Ovary (tissue), 9 donors: ENCODE data around the gene LGR6. TPM values are rescaled to one million over a fixed set of nuclear protein-coding genes. Genes with fewer than 3 reads are reported as not detected.

Experiments
- DNase-seq, 5 donors: peaks; one replicate each; pipeline ENCODE4 v3.0.0-alpha.2; 2019 to 2020
- H3K27ac ChIP-seq, 2 donors: fragments of 200-600 bp; one replicate each; pipeline versions ENCODE4 v1.5.1 to v1.8.0; 2019 to 2022
- H3K27me3 ChIP-seq: fragments of 200-600 bp; one replicate; pipeline ENCODE4 v1.8.0; 2022
- H3K36me3 ChIP-seq: fragments of 200-600 bp; sonication (generic); one replicate; pipeline ENCODE4 v1.5.1; 2019
- H3K4me1 ChIP-seq: one replicate; pipeline ENCODE4 v1.8.1; 2013; ENCODE audit warnings: mild to moderate bottlenecking, moderate library complexity; ENCODE audit not compliant: insufficient read depth
- H3K4me3 ChIP-seq: fragments of 200-600 bp; sonication (generic); one replicate; pipeline ENCODE4 v1.5.1; 2017
- H3K9me3 ChIP-seq, 2 donors: fragments of 200-600 bp in 1 of 2; sonication (generic) in 1 of 2; one replicate each; pipeline versions ENCODE4 v1.5.1 to v1.8.1; 2013 to 2019; ENCODE audit warnings: mild to moderate bottlenecking in 1 of 2, moderate library complexity in 1 of 2
- CTCF ChIP-seq, 3 donors: fragments of 450-650 bp in 2 of 3; fragments of 200-600 bp in 1 of 3; IDR thresholded peaks; one replicate each; pipeline versions ENCODE4 v1.5.1 to v1.8.0; 2016 to 2022; ENCODE audit warnings: antibody characterized with exemption in 3 of 3, mild to moderate bottlenecking in 1 of 3
- EP300 ChIP-seq: sonication (generic); formaldehyde crosslinking; IDR thresholded peaks from one replicate; pipeline ENCODE4 v1.6.1; 2017; ENCODE audit warnings: antibody characterized with exemption
- POLR2A ChIP-seq: fragments of 450-650 bp; IDR thresholded peaks from one replicate; pipeline ENCODE4 v1.6.1; 2017; ENCODE audit warnings: antibody characterized with exemption, mild to moderate bottlenecking, moderate library complexity
- WGBS, 3 donors: extraction: QIAGEN DNeasy Blood & Tissue Kit in 1 of 3; methylation state at CpG; one replicate each; pipeline versions ENCODE4 v1.1.5 to v1.1.7; 2013 to 2017; 5-methylcytosine and 5-hydroxymethylcytosine counted together
- intact Hi-C, 4 donors: fragments of 100-400 bp; cut with DNase I; formaldehyde crosslinking; loops; one replicate each; pipeline versions ENCODE4 v1.11.0 to v1.15.1; 2022 to 2023
- polyA plus RNA-seq, 2 donors: library from polyadenylated mRNA; stranded (reverse); fragments of 200-250 nt in 1 of 2; fragments of 350-450 nt in 1 of 2; fragmentation: Illumina TruSeq in 1 of 2; extraction: RNeasy Lipid Tissue Mini Kit (QIAGEN cat#74804) in 1 of 2; gene quantifications; one replicate each; pipeline ENCODE4 v1.2.3, GENCODE V29; 2013 to 2014
- total RNA-seq, 7 donors: library from RNA; depleted of rRNA in 2 of 7; stranded (reverse); fragments of >200 nt in 2 of 7; fragmentation: NEBNext Ultra II Directional in 3 of 7; extraction: Animal tissue kit (Norgen Biotek cat#: 25700) in 3 of 7; gene quantifications; one replicate each; pipeline versions ENCODE4 v1.1.0 to v1.2.4, GENCODE V29; 2016 to 2023
- donor health status: DM: no; HTN: no; CAD: no; lungs with moderate emphysema.
- donor health status: DM: no; HTN: no; CAD: no.
- donor health status: Bipolar disorder and iron deficiency.
- donor health status: DM: yes; HTN: yes; CAD: no.
- donor health status: DM: no; HTN: no; CAD: no.
- donor health status: DM: yes; HTN: yes; CAD: no.

LGR6 gene
- total and polyA plus RNA-seq, 9 donors = 0.24 to 12.4 (median 1.4) TPM

- H3K27me3 ChIP-seq = no peaks in the 10 kb centered on the region
- TF ChIP-seq EP300 (no peak), POLR2A (no peak), CTCF (IDR thresholded peaks at IDR 0.05) (no peak)
- 29 to 56% (median 40%) methylated on average over 2 of the region's 2 CpGs for WGBS, 3 donors
- DNase-seq = no peak
- no peaks in the 10 kb centered on the region for H3K9me3 ChIP-seq
- no peak overlapping the region for H3K27ac ChIP-seq
- H3K4me1 ChIP-seq = no peaks in the 10 kb centered on the region
- no peaks in the 10 kb centered on the region for H3K36me3 ChIP-seq
- intact Hi-C loops = no loop called here
- no peak overlapping the region for H3K4me3 ChIP-seq
Measured at GRCh38 chr1:202279806-202280205, 86.2 kb downstream of the LGR6 start.

- Histone ChIP-seq H3K27me3 (no peaks in the 10 kb centered on the region), H3K9me3 (no peaks in the 10 kb centered on the region), H3K4me3 (no peak overlapping the region), H3K36me3 (no peaks in the 10 kb centered on the region), H3K4me1 (no peaks in the 10 kb centered on the region), H3K27ac (no peak overlapping the region)
- intact Hi-C loops = no loop called here
- TF ChIP-seq CTCF (IDR thresholded peaks at IDR 0.05) (no peak), POLR2A (no peak), EP300 (no peak)
- peak in 1 of 5 donors; percentile 0 for DNase-seq
- 86 to 88% (median 88%) methylated on average over 7 of the region's 7 CpGs for WGBS, 3 donors
Measured at GRCh38 chr1:202280595-202280994, 87.0 kb downstream of the LGR6 start.

GRCh38 chr1:202281316-202282024, 87.9 kb downstream of the LGR6 start:
- no peak for TF ChIP-seq CTCF (IDR thresholded peaks at IDR 0.05)
- TF ChIP-seq EP300 = no peak
- no peak for TF ChIP-seq POLR2A
- no peak overlapping the region for H3K27ac ChIP-seq
- peak in 1 of 5 donors; percentile 4 for DNase-seq
- H3K9me3 ChIP-seq = no peaks in the 10 kb centered on the region
- no peaks in the 10 kb centered on the region for H3K27me3 ChIP-seq
- no peaks in the 10 kb centered on the region for H3K36me3 ChIP-seq
- intact Hi-C loops = no loop called here
- H3K4me3 ChIP-seq = no peak overlapping the region
- 14 to 38% (median 29%) methylated on average over 5 of the region's 5 CpGs for whole genome bisulfite sequencing, 3 donors
- H3K4me1 ChIP-seq = no peaks in the 10 kb centered on the region

GRCh38 chr1:202282025-202282371, 88.4 kb downstream of the LGR6 start:
- no peak overlapping the region for H3K27ac ChIP-seq
- H3K4me3 ChIP-seq = no peak overlapping the region
- TF ChIP-seq POLR2A (no peak), CTCF (IDR thresholded peaks at IDR 0.05) (no peak), EP300 (no peak)
- H3K27me3 ChIP-seq = no peaks in the 10 kb centered on the region
- H3K36me3 ChIP-seq = no peaks in the 10 kb centered on the region
- H3K4me1 ChIP-seq = peaks cover 3% of the 10 kb centered on the region
- 91 to 95% (median 93%) methylated on average over 5 of the region's 5 CpGs for WGBS, 3 donors
- intact Hi-C loops = no loop called here
- DNase-seq = peak in 1 of 5 donors; percentile 1
- no peaks in the 10 kb centered on the region for H3K9me3 ChIP-seq
